ENCODE results near the gene RENBP.

Gene RENBP

GRCh38 chrX:153900831-153901752 lies 43.4 kb downstream of the RENBP start:
- FAIRE-seq (peak; percentile 79), DNase-seq (ENCODE audit: insufficient read length) (peak; percentile 77)
- TF ChIP-seq POLR2A (IDR thresholded peaks at IDR 0.05; ENCODE audit: low read depth, low read length) (no peak), POLR2AphosphoS5 (IDR thresholded peaks at IDR 0.05; ENCODE audit: low read depth, low read length) (0 out of 2 replicates have a peak, but pooled peaks have one; percentile 12), TAF1 (IDR thresholded peaks at IDR 0.05; ENCODE audit: borderline replicate concordance, low read depth, low read length) (no peak)

- no peak for FAIRE-seq
- no peak for TF ChIP-seq POLR2AphosphoS5 (IDR thresholded peaks at IDR 0.05; ENCODE audit: low read depth, low read length)
- TF ChIP-seq TAF1 (IDR thresholded peaks at IDR 0.05; ENCODE audit: borderline replicate concordance, low read depth, low read length): no peak
- TF ChIP-seq POLR2A (IDR thresholded peaks at IDR 0.05; ENCODE audit: low read depth, low read length): no peak
- no peak for DNase-seq (ENCODE audit: insufficient read length)
Observed at GRCh38 chrX:153897899-153898298, 46.5 kb downstream of the RENBP start.

- DNase-seq (ENCODE audit: insufficient read length): no peak
- no peak for TF ChIP-seq POLR2AphosphoS5 (IDR thresholded peaks at IDR 0.05; ENCODE audit: low read depth, low read length)
- TF ChIP-seq POLR2A (IDR thresholded peaks at IDR 0.05; ENCODE audit: low read depth, low read length): no peak
- TF ChIP-seq TAF1 (IDR thresholded peaks at IDR 0.05; ENCODE audit: borderline replicate concordance, low read depth, low read length): no peak
- FAIRE-seq: no peak
Observed at GRCh38 chrX:153889123-153889522, 55.3 kb downstream of the RENBP start.

- FAIRE-seq: no peak
- TF ChIP-seq TAF1 (IDR thresholded peaks at IDR 0.05; ENCODE audit: borderline replicate concordance, low read depth, low read length): no peak
- no peak for TF ChIP-seq POLR2AphosphoS5 (IDR thresholded peaks at IDR 0.05; ENCODE audit: low read depth, low read length)
- DNase-seq (ENCODE audit: insufficient read length): no peak
Observed at GRCh38 chrX:153888344-153888743, 56.1 kb downstream of the RENBP start.

DNA sequence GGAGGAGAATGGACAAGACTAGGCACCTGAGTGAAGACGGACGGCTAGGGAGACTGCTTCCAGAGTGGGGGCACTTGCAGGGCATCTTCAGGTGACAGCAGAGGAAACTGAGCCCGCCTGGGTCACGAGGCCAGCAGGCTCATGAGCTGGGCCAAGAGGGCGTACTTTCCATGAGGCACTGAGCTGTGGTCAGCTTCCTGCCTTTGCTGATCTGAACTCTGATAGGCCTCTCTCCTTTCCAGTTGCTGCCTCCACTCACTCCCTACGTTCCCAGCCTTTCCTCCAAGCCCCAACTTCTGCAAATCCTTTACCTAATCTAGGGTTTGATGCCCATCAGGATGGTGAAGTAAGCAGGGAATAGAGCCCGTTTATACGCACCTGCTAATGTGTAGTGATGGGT lies 57.1 kb downstream of the RENBP start:
- TF ChIP-seq POLR2A (IDR thresholded peaks at IDR 0.05; ENCODE audit: low read depth, low read length): no peak
- TF ChIP-seq TAF1 (IDR thresholded peaks at IDR 0.05; ENCODE audit: borderline replicate concordance, low read depth, low read length): no peak
- TF ChIP-seq POLR2AphosphoS5 (IDR thresholded peaks at IDR 0.05; ENCODE audit: low read depth, low read length): no peak
- DNase-seq (ENCODE audit: insufficient read length) (no peak), FAIRE-seq (no peak)

GRCh38 chrX:153886915-153887314 lies 57.5 kb downstream of the RENBP start:
- DNase-seq (ENCODE audit: insufficient read length) (no peak), FAIRE-seq (no peak)
- no peak for TF ChIP-seq POLR2AphosphoS5 (IDR thresholded peaks at IDR 0.05; ENCODE audit: low read depth, low read length)
- TF ChIP-seq POLR2A (IDR thresholded peaks at IDR 0.05; ENCODE audit: low read depth, low read length): no peak
- TF ChIP-seq TAF1 (IDR thresholded peaks at IDR 0.05; ENCODE audit: borderline replicate concordance, low read depth, low read length): no peak

- TF ChIP-seq POLR2A (IDR thresholded peaks at IDR 0.05; ENCODE audit: low read depth, low read length) (no peak), POLR2AphosphoS5 (IDR thresholded peaks at IDR 0.05; ENCODE audit: low read depth, low read length) (no peak), TAF1 (IDR thresholded peaks at IDR 0.05; ENCODE audit: borderline replicate concordance, low read depth, low read length) (no peak)
- no peak for DNase-seq (ENCODE audit: insufficient read length)
- no peak for FAIRE-seq
Observed at GRCh38 chrX:153885968-153886903, 58.2 kb downstream of the RENBP start, which contains the start of gene L1CAM. TSS of gene L1CAM (minus strand) at chrX:153886173. CDS start at chrX:153875836, 10,337 bp downstream.

Measured in GM12892 (cell line).